Measurements from ENCODE around the gene PCGF1. TPM values are rescaled to one million over a fixed set of nuclear protein-coding genes. Genes with fewer than 3 reads are reported as not detected.
"Not testable (repeated sequence)": the region's sequence is repeated elsewhere in the genome, so short reads cannot be mapped to it uniquely, and the experiment has no call there.

Gene PCGF1
- total and polyA plus RNA-seq, 2 experiments from 2014 or later = 10.9 to 13.4 TPM

DNA sequence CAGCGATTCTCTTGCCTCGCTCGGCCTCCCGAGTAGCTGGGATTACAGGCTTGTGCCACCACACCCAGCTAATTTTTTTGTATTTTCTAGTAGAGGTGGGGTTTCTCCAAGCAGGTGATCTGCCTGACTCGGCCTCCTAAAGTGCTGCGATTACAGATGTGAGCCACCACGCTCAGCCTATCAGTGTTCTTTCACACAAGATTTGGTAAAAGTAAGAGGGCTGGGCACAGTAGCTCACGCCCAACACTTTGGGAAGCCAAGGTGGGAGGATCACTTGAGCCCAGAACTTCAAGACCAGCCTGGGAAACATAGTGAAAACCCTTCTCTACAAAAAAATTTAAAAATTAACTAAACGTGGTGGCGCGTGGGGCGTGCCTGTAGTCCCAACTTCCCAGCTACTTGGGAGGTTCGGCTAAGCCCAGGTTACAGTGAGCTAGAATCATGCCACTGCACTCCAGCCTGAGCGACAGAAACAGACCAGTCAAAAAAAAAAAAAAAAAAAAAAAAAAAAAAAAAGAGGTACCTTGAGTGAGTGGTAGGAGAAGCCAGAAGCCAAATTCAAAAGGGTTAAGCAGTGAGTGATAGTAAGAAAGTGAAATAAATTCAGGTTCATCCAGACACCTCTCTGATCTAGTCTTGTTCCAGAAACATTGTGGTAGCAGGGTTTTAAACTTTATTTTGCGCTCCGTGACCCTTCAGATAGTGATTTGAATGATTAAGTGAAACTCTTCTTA is 36.0 kb downstream of the PCGF1 start (continued):
- TF ChIP-seq, protein P1, sequence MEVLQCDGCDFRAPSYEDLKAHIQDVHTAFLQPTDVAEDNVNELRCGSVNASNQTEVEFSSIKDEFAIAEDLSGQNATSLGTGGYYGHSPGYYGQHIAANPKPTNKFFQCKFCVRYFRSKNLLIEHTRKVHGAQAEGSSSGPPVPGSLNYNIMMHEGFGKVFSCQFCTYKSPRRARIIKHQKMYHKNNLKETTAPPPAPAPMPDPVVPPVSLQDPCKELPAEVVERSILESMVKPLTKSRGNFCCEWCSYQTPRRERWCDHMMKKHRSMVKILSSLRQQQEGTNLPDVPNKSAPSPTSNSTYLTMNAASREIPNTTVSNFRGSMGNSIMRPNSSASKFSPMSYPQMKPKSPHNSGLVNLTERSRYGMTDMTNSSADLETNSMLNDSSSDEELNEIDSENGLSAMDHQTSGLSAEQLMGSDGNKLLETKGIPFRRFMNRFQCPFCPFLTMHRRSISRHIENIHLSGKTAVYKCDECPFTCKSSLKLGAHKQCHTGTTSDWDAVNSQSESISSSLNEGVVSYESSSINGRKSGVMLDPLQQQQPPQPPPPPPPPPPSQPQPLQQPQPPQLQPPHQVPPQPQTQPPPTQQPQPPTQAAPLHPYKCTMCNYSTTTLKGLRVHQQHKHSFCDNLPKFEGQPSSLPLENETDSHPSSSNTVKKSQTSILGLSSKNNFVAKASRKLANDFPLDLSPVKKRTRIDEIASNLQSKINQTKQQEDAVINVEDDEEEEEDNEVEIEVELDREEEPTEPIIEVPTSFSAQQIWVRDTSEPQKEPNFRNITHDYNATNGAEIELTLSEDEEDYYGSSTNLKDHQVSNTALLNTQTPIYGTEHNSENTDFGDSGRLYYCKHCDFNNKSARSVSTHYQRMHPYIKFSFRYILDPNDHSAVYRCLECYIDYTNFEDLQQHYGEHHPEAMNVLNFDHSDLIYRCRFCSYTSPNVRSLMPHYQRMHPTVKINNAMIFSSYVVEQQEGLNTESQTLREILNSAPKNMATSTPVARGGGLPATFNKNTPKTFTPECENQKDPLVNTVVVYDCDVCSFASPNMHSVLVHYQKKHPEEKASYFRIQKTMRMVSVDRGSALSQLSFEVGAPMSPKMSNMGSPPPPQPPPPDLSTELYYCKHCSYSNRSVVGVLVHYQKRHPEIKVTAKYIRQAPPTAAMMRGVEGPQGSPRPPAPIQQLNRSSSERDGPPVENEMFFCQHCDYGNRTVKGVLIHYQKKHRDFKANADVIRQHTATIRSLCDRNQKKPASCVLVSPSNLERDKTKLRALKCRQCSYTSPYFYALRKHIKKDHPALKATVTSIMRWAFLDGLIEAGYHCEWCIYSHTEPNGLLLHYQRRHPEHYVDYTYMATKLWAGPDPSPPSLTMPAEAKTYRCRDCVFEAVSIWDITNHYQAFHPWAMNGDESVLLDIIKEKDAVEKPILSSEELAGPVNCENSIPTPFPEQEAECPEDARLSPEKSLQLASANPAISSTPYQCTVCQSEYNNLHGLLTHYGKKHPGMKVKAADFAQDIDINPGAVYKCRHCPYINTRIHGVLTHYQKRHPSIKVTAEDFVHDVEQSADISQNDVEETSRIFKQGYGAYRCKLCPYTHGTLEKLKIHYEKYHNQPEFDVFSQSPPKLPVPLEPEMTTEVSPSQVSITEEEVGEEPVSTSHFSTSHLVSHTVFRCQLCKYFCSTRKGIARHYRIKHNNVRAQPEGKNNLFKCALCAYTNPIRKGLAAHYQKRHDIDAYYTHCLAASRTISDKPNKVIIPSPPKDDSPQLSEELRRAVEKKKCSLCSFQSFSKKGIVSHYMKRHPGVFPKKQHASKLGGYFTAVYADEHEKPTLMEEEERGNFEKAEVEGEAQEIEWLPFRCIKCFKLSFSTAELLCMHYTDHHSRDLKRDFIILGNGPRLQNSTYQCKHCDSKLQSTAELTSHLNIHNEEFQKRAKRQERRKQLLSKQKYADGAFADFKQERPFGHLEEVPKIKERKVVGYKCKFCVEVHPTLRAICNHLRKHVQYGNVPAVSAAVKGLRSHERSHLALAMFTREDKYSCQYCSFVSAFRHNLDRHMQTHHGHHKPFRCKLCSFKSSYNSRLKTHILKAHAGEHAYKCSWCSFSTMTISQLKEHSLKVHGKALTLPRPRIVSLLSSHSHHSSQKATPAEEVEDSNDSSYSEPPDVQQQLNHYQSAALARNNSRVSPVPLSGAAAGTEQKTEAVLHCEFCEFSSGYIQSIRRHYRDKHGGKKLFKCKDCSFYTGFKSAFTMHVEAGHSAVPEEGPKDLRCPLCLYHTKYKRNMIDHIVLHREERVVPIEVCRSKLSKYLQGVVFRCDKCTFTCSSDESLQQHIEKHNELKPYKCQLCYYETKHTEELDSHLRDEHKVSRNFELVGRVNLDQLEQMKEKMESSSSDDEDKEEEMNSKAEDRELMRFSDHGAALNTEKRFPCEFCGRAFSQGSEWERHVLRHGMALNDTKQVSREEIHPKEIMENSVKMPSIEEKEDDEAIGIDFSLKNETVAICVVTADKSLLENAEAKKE (CRISPR knock-in tag; IDR thresholded peaks at IDR 0.05) = no peak
- TF ChIP-seq, protein P2, sequence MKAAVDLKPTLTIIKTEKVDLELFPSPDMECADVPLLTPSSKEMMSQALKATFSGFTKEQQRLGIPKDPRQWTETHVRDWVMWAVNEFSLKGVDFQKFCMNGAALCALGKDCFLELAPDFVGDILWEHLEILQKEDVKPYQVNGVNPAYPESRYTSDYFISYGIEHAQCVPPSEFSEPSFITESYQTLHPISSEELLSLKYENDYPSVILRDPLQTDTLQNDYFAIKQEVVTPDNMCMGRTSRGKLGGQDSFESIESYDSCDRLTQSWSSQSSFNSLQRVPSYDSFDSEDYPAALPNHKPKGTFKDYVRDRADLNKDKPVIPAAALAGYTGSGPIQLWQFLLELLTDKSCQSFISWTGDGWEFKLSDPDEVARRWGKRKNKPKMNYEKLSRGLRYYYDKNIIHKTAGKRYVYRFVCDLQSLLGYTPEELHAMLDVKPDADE (IDR thresholded peaks at IDR 0.05) = no peak
- TF ChIP-seq, protein P3, sequence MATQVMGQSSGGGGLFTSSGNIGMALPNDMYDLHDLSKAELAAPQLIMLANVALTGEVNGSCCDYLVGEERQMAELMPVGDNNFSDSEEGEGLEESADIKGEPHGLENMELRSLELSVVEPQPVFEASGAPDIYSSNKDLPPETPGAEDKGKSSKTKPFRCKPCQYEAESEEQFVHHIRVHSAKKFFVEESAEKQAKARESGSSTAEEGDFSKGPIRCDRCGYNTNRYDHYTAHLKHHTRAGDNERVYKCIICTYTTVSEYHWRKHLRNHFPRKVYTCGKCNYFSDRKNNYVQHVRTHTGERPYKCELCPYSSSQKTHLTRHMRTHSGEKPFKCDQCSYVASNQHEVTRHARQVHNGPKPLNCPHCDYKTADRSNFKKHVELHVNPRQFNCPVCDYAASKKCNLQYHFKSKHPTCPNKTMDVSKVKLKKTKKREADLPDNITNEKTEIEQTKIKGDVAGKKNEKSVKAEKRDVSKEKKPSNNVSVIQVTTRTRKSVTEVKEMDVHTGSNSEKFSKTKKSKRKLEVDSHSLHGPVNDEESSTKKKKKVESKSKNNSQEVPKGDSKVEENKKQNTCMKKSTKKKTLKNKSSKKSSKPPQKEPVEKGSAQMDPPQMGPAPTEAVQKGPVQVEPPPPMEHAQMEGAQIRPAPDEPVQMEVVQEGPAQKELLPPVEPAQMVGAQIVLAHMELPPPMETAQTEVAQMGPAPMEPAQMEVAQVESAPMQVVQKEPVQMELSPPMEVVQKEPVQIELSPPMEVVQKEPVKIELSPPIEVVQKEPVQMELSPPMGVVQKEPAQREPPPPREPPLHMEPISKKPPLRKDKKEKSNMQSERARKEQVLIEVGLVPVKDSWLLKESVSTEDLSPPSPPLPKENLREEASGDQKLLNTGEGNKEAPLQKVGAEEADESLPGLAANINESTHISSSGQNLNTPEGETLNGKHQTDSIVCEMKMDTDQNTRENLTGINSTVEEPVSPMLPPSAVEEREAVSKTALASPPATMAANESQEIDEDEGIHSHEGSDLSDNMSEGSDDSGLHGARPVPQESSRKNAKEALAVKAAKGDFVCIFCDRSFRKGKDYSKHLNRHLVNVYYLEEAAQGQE (IDR thresholded peaks at IDR 0.05; ENCODE audit: unreplicated experiment) = no peak
- TF ChIP-seq NANOG (IDR thresholded peaks at IDR 0.05; ENCODE audit: borderline replicate concordance) = no peak

DNA sequence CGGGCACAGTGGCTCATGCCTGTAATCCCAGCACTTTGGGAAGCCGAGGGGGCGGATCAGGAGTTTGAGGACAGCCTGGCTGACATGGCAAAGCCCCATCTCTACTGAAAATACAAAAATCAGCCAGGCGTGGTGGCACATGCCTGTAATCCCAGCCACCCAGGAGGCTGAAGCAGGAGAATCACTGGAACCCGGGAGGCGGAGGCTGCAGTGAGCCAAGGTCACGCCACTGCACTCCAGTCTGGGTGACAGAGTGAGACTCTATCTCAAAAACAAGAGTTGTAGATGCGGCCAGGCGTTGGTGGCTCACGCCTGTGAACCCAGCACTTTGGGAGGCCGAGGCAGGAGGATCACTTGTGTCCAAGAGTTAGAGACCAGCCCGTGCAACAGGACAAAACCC is 36.8 kb downstream of the PCGF1 start:
- ATAC-seq; H3K9me2 ChIP-seq (ENCODE audit: insufficient read depth); H3K27ac Mint-ChIP-seq; H3K27me3 ChIP-seq (ENCODE audit: insufficient read depth); DNase-seq (ENCODE audit: low spot score); H3K9me3 Mint-ChIP-seq; H2AFZ ChIP-seq; H3K27ac ChIP-seq (ENCODE audit: low read depth); H3K79me2 ChIP-seq (replicated peaks; ENCODE audit: insufficient read depth); H3K4me1 ChIP-seq (ENCODE audit: insufficient read depth); H4K20me1 ChIP-seq (replicated peaks; ENCODE audit: insufficient read depth); H3K4me3 ChIP-seq; H3K4me1 Mint-ChIP-seq; H3K36me3 ChIP-seq (ENCODE audit: insufficient read depth); H3K4me2 ChIP-seq: not testable (repeated sequence)
- peaks cover 13% of the 10 kb centered on the region for H3F3A ChIP-seq (replicated peaks; ENCODE audit: low read depth)
- H3K27me3 Mint-ChIP-seq (ENCODE audit: insufficient read depth, low read depth, poor library complexity) = peaks cover 15% of the 10 kb centered on the region
- H3K36me3 Mint-ChIP-seq (ENCODE audit: low read depth) = peaks cover 17% of the 10 kb centered on the region
- H3K4me3 Mint-ChIP-seq = peak overlapping the region; percentile 55; the same call in 2 of the 3 replicates
